Measurements from ENCODE around the gene VEZT. TPM values are rescaled to one million over a fixed set of nuclear protein-coding genes. Genes with fewer than 3 reads are reported as not detected.
"Not testable (repeated sequence)": the region's sequence is repeated elsewhere in the genome, so short reads cannot be mapped to it uniquely, and the experiment has no call there.

The VEZT gene
- total and polyA plus RNA-seq, 5 donors, result 20.8 to 78.6 (median 65.8) TPM

- WGBS, result 60% methylated on average over 3 of the region's 3 CpGs
- DNase-seq (no peak), ATAC-seq (no peak)
- H3K27me3 ChIP-seq (ENCODE audit: control insufficient read depth, insufficient read depth), result no peaks in the 10 kb centered on the region
- no peak overlapping the region for H3K4me3 ChIP-seq (ENCODE audit: low read length)
- intact Hi-C loops (cut with DNase I), result no loop called here
- H3K4me1 ChIP-seq (ENCODE audit: control insufficient read depth, insufficient read depth, low read length), result peaks cover 10% of the 10 kb centered on the region
- no peak overlapping the region for H3K27ac ChIP-seq (ENCODE audit: low read length)
- no peaks in the 10 kb centered on the region for H3K9me3 ChIP-seq (ENCODE audit: control insufficient read depth, low read length)
Measured at GRCh38 chr12:95227818-95228356, 10.3 kb downstream of the VEZT start.

DNA sequence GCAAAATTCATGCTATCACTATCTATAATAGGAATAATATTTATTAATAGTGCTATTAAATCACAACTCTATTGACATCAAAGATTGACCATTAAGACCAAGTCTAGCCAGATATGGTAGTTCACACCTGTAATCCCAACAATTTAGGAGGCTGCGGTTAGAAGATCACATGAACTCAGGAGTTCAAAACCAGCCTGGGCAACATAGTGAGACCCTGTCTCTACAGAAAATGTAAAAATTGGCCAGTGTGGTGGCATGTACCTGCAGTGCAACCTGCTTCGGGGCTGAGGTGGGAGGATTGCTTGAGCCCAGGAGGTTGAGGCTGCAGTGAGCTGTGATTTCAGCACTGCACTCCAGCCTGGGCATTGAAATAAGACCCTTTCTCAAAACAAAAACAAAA lies 11.0 kb downstream of the VEZT start:
- 88% methylated on average over 2 of the region's 2 CpGs for WGBS
- peaks cover 10% of the 10 kb centered on the region for H3K4me1 ChIP-seq (ENCODE audit: control insufficient read depth, insufficient read depth, low read length)
- H3K9me3 ChIP-seq (ENCODE audit: control insufficient read depth, low read length), result no peaks in the 10 kb centered on the region
- intact Hi-C loops (cut with DNase I), result no loop called here
- no peaks in the 10 kb centered on the region for H3K27me3 ChIP-seq (ENCODE audit: control insufficient read depth, insufficient read depth)
- DNase-seq (no peak), ATAC-seq (no peak)
- H3K4me3 ChIP-seq (ENCODE audit: low read length), result no peak overlapping the region
- no peak overlapping the region for H3K27ac ChIP-seq (ENCODE audit: low read length)

DNA sequence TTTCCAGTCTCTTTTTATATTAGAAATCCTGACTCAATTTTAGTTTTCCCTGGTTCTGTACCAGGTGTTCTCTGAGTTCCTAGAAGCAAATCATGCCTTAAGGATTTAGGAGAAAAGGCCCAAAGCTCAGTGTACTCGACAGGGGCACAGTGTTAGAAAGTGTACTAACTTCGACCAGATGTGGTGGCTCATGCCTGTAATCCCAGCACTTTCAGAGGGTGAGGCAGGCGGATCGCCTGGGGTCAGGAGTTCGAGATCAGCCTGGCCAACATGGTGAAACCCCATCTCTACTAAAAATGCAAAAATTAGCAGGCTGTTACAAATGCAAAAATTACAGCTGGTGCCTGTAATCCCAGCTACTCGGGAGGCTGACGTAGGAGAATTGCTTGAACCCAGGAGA lies 12.0 kb downstream of the VEZT start:
- H3K27me3 ChIP-seq (ENCODE audit: control insufficient read depth, insufficient read depth), result no peaks in the 10 kb centered on the region
- ATAC-seq (no peak), DNase-seq (no peak)
- intact Hi-C loops (cut with DNase I), result no loop called here
- H3K4me1 ChIP-seq (ENCODE audit: control insufficient read depth, insufficient read depth, low read length), result peaks cover 10% of the 10 kb centered on the region
- no peak overlapping the region for H3K4me3 ChIP-seq (ENCODE audit: low read length)
- WGBS, result 89% methylated on average over 7 of the region's 7 CpGs
- no peaks in the 10 kb centered on the region for H3K9me3 ChIP-seq (ENCODE audit: control insufficient read depth, low read length)
- H3K27ac ChIP-seq (ENCODE audit: low read length), result no peak overlapping the region

DNA sequence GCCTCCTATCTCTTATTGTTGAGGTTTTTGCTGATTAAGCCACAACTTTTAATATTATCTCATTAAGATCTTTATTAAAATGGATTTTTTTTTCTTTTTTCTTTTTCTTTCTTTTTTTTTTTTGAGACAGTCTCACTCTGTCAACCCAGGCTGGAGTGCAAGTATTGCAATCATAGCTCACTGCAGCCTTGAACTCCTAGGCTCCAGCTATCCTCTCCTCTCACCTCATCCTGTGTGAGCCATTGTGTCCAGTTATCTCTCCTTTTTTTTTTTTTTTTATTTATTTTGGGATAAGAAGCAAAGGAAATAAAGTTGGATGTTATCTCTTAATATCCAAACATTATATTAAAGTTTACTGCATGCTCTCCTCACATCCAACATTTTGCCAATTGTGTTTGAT lies 12.7 kb downstream of the VEZT start:
- H3K4me3 ChIP-seq (ENCODE audit: low read length), result no peak overlapping the region
- ATAC-seq, result peak in 1 of 2 donors; percentile 36
- DNase-seq, result no peak
- H3K9me3 ChIP-seq (ENCODE audit: control insufficient read depth, low read length), result no peaks in the 10 kb centered on the region
- no peaks in the 10 kb centered on the region for H3K27me3 ChIP-seq (ENCODE audit: control insufficient read depth, insufficient read depth)
- no peak overlapping the region for H3K27ac ChIP-seq (ENCODE audit: low read length)
- H3K4me1 ChIP-seq (ENCODE audit: control insufficient read depth, insufficient read depth, low read length), result peaks cover 8% of the 10 kb centered on the region
- intact Hi-C loops (cut with DNase I), result no loop called here

GRCh38 chr12:95231190-95231589 lies 13.6 kb downstream of the VEZT start:
- peak in 1 of 2 donors; percentile 51 for ATAC-seq
- H3K4me1 ChIP-seq (ENCODE audit: control insufficient read depth, insufficient read depth, low read length), result peaks cover 8% of the 10 kb centered on the region
- DNase-seq, result no peak
- no peak overlapping the region for H3K4me3 ChIP-seq (ENCODE audit: low read length)
- no peak overlapping the region for H3K27ac ChIP-seq (ENCODE audit: low read length)
- intact Hi-C loops (cut with DNase I), result no loop called here
- no peaks in the 10 kb centered on the region for H3K9me3 ChIP-seq (ENCODE audit: control insufficient read depth, low read length)
- 56% methylated on average over 2 of the region's 2 CpGs for WGBS
- H3K27me3 ChIP-seq (ENCODE audit: control insufficient read depth, insufficient read depth), result no peaks in the 10 kb centered on the region

DNA sequence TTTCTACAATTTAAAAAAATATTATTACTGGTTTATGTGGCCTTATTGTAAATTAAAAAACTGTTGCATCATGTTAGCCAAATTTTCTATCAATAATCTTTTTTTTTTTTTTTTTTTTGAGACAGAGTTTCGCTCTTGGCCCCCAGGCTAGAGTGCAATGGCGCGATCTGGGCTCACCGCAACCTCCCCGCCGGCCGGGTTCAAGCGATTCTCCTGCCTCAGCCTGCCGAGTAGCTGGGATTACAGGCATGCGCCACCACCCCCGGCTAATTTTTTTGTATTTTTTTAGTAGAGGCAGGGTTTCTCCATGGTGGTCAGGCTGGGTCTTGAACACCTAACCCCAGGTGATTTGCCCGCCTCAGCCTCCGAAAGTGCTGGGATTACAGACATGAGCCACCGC lies 16.6 kb downstream of the VEZT start:
- DNase-seq; H3K27ac ChIP-seq (ENCODE audit: low read length); H3K4me1 ChIP-seq (ENCODE audit: control insufficient read depth, insufficient read depth, low read length); ATAC-seq; H3K9me3 ChIP-seq (ENCODE audit: control insufficient read depth, low read length); H3K4me3 ChIP-seq (ENCODE audit: low read length); intact Hi-C loops (cut with DNase I); H3K27me3 ChIP-seq (ENCODE audit: control insufficient read depth, insufficient read depth): not testable (repeated sequence)
- 98% methylated on average over 14 of the region's 14 CpGs for WGBS

DNA sequence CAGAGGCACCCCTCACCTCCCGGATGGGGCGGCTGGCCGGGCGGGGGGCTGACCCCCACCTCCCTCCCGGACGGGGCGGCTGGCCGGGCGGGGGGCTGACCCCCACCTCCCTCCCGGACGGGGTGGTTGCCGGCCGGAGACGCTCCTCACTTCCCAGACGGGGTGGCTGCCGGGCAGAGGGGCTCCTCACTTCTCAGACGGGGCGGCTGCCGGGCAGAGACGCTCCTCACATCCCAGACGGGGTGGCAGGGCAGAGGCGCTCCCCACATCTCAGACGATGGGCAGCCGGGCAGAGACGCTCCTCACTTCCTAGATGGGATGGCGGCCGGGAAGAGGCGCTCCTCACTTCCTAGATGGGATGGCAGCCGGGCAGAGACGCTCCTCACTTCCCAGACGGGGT lies 18.0 kb downstream of the VEZT start:
- H3K27me3 ChIP-seq (ENCODE audit: control insufficient read depth, insufficient read depth); intact Hi-C loops (cut with DNase I); ATAC-seq; H3K27ac ChIP-seq (ENCODE audit: low read length); H3K4me1 ChIP-seq (ENCODE audit: control insufficient read depth, insufficient read depth, low read length); H3K9me3 ChIP-seq (ENCODE audit: control insufficient read depth, low read length); H3K4me3 ChIP-seq (ENCODE audit: low read length): not testable (repeated sequence)
- WGBS, result 96% methylated on average over 31 of the region's 31 CpGs
- DNase-seq, result peak in 1 of 3 donors; percentile 34

DNA sequence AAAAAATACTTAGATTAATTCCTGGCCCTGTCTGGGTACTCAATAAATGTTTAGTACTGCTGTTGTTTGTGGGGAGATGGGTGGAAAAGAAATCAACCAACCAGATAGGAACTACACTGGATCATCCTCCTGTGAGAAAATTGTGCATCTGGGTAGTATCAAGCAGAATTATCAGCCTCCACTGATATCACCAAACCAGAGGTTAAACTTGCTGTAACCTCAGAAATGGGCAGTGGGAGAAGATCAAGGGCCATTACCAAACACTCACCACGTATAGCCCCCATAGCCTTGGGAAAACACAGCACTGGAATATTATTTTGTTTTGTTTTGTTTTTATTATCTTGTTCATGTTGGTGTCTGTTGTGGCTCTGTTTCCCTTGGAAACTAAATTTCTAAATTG lies 19.7 kb downstream of the VEZT start:
- ATAC-seq, result no peak
- intact Hi-C loops (cut with DNase I), result no loop called here

GRCh38 chr12:95238150-95238549 lies 20.5 kb downstream of the VEZT start:
- H3K27ac ChIP-seq (ENCODE audit: low read length), result no peak overlapping the region
- peaks cover 4% of the 10 kb centered on the region for H3K4me1 ChIP-seq (ENCODE audit: control insufficient read depth, insufficient read depth, low read length)
- no peaks in the 10 kb centered on the region for H3K27me3 ChIP-seq (ENCODE audit: control insufficient read depth, insufficient read depth)
- ATAC-seq, result no peak
- no peaks in the 10 kb centered on the region for H3K9me3 ChIP-seq (ENCODE audit: control insufficient read depth, low read length)
- DNase-seq, result no peak
- intact Hi-C loops (cut with DNase I), result no loop called here
- no peak overlapping the region for H3K4me3 ChIP-seq (ENCODE audit: low read length)
- 60% methylated on average over 1 of the region's 1 CpG for WGBS

More for the DNA sequence above, 19.7 kb downstream of the VEZT start:
- H3K4me3 ChIP-seq (ENCODE audit: low read length), result no peak overlapping the region
- no peaks in the 10 kb centered on the region for H3K9me3 ChIP-seq (ENCODE audit: control insufficient read depth, low read length)
- peaks cover 6% of the 10 kb centered on the region for H3K4me1 ChIP-seq (ENCODE audit: control insufficient read depth, insufficient read depth, low read length)
- DNase-seq, result no peak
- 48% methylated on average over 1 of the region's 1 CpG for WGBS
- no peak overlapping the region for H3K27ac ChIP-seq (ENCODE audit: low read length)
- H3K27me3 ChIP-seq (ENCODE audit: control insufficient read depth, insufficient read depth), result no peaks in the 10 kb centered on the region

- DNase-seq, result no peak
- no peaks in the 10 kb centered on the region for H3K27me3 ChIP-seq (ENCODE audit: control insufficient read depth, insufficient read depth)
- no peak overlapping the region for H3K4me3 ChIP-seq (ENCODE audit: low read length)
- intact Hi-C loops (cut with DNase I), result no loop called here
- no peak overlapping the region for H3K27ac ChIP-seq (ENCODE audit: low read length)
- H3K4me1 ChIP-seq (ENCODE audit: control insufficient read depth, insufficient read depth, low read length), result peaks cover 4% of the 10 kb centered on the region
- ATAC-seq, result no peak
- no peaks in the 10 kb centered on the region for H3K9me3 ChIP-seq (ENCODE audit: control insufficient read depth, low read length)
Measured at GRCh38 chr12:95239216-95239615, 21.6 kb downstream of the VEZT start.

- DNase-seq; H3K4me1 ChIP-seq (ENCODE audit: control insufficient read depth, insufficient read depth, low read length); intact Hi-C loops (cut with DNase I); H3K4me3 ChIP-seq (ENCODE audit: low read length); H3K27ac ChIP-seq (ENCODE audit: low read length); H3K27me3 ChIP-seq (ENCODE audit: control insufficient read depth, insufficient read depth); ATAC-seq; H3K9me3 ChIP-seq (ENCODE audit: control insufficient read depth, low read length): not testable (repeated sequence)
- 88% methylated on average over 2 of the region's 2 CpGs for whole genome bisulfite sequencing
Measured at GRCh38 chr12:95239835-95240234, 22.2 kb downstream of the VEZT start.

DNA sequence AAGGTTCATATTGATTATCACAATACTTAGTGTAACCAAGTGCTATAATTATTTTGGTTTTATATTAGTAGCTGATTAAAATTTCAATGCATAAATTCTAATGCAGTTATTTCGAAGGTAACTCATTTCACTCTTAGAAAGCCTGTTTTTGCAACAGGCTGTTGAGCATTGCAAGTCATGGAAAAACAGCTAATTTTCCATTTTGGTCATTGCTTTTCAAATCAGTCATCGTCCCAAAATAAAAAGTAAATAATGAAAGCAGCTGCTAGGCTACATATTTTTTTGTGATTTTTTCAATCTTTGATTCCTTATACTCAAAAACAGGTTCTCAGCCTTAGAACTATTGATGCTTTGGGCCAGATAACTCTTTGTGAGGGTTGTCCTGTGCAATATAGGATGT lies 22.9 kb downstream of the VEZT start:
- no peaks in the 10 kb centered on the region for H3K9me3 ChIP-seq (ENCODE audit: control insufficient read depth, low read length)
- no peak for DNase-seq
- 83% methylated on average over 2 of the region's 2 CpGs for WGBS
- intact Hi-C loops (cut with DNase I), result no loop called here
- peaks cover 5% of the 10 kb centered on the region for H3K4me1 ChIP-seq (ENCODE audit: control insufficient read depth, insufficient read depth, low read length)
- no peak overlapping the region for H3K27ac ChIP-seq (ENCODE audit: low read length)
- no peak overlapping the region for H3K4me3 ChIP-seq (ENCODE audit: low read length)
- no peaks in the 10 kb centered on the region for H3K27me3 ChIP-seq (ENCODE audit: control insufficient read depth, insufficient read depth)
- ATAC-seq, result no peak

All from right cardiac atrium (tissue), 5 donors.